GM10248 (cell line): ENCODE results near the gene ATG12.

Experiments used
- CTCF ChIA-PET: fragments of 300-600 bp; sonication (Branson Sonifier 250); formaldehyde crosslinking; extraction: SDS; loops from one replicate; lab custom pipeline; 2021; ENCODE audit warnings: antibody characterized with exemption; lab: Yijun Ruan, JAX
- POLR2A ChIA-PET: fragments of 350-650 bp; sonication (Branson Sonifier 250); formaldehyde crosslinking; extraction: SDS; loops from one replicate; lab custom pipeline; 2020; ENCODE audit warnings: antibody characterized with exemption; lab: Yijun Ruan, JAX
- DNase-seq: peaks from one replicate; pipeline ENCODE4 v3.0.0; 2012; ENCODE audit errors: extremely low spot score
- TF ChIP-seq, protein P1 (sequence below): IDR thresholded peaks from 2 replicates; pipeline ENCODE4 v1.5.1; 2012; ENCODE audit warnings: mild to moderate bottlenecking, low read depth; ENCODE audit errors: extremely low read depth, missing control alignments, control extremely low read depth

The ATG12 gene

DNA sequence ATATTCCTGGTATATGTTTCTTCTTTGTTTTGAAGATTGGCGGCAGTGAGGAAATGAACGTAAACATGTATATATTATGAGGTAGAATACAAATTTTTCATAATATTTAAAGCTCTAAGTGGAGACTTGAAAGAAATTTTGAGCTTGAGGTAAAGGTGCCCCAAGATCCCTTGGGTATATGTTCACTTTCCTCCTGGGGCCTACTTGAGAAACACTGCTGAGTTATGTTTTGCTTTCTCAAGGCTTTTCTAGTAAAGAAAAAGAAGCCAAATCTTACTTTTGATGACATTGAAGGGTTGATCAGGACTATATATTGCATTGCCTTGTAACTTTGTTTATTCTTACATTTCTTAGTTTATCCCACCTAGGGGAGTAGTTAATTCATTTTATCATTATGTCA lies 31.1 kb upstream of the ATG12 start:
- TF ChIP-seq, protein P1, sequence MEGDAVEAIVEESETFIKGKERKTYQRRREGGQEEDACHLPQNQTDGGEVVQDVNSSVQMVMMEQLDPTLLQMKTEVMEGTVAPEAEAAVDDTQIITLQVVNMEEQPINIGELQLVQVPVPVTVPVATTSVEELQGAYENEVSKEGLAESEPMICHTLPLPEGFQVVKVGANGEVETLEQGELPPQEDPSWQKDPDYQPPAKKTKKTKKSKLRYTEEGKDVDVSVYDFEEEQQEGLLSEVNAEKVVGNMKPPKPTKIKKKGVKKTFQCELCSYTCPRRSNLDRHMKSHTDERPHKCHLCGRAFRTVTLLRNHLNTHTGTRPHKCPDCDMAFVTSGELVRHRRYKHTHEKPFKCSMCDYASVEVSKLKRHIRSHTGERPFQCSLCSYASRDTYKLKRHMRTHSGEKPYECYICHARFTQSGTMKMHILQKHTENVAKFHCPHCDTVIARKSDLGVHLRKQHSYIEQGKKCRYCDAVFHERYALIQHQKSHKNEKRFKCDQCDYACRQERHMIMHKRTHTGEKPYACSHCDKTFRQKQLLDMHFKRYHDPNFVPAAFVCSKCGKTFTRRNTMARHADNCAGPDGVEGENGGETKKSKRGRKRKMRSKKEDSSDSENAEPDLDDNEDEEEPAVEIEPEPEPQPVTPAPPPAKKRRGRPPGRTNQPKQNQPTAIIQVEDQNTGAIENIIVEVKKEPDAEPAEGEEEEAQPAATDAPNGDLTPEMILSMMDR = no peak
- POLR2A ChIA-PET = no interaction called here
- CTCF ChIA-PET = interaction anchor here (1.0 kb wide), 1 partner anchor 14 kb away, joined by 3 read pairs; no protein-coding TSS in a partner anchor
- DNase-seq = no peak

DNA sequence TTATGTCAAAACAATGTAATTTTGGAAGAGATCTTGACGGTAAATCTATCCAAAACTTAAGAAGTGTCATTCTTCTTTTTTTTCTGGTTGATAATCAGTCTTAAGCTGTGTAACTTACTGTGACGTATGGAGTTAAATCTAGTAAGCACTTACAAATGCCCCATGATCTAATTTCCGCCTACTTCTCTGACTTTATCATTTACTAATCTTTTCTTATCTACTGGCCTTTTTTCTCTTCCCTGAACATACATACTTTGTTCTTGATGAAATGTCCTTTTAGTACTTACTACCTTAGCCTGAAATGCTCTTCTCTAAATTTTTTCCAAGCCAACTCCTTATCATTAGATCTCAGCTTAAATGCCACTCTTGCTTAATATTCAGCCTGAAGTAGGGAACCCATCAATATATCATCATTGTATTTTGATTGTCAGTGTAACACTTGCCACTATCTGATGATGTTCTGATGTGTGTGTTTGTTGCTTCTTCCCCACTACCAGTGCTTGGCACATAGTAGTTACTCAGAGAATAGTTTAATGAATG lies 28.0 kb upstream of the ATG12 start:
- CTCF ChIA-PET = no interaction called here
- TF ChIP-seq, protein P1 = no peak
- POLR2A ChIA-PET = no interaction called here
- DNase-seq = no peak

DNA sequence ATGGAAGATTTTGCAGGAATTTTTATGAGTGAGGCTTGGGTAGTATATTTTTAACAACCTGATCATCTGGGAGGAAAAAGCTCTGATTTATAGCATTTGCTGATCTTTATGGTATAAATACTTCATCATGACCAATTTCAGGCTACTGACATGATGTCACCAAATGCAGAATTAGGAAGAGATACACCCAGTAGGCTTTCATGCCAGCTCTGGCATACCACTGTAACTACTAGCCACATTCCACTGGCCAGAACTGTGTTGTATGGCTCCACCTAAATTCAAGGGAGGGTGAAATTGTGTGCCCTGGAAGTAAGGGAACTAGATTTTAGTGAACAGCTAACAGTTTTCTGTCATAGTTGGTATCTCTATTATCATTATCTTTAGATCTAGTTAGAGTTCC lies 18.0 kb upstream of the ATG12 start:
- DNase-seq = no peak
- POLR2A ChIA-PET = no interaction called here
- CTCF ChIA-PET = interaction anchor here (1.1 to 2.9 kb wide), 3 partner anchors 11 to 16 kb away, joined by 3 to 8 read pairs (median 4); no protein-coding TSS in a partner anchor
- TF ChIP-seq, protein P1 = no peak

DNA sequence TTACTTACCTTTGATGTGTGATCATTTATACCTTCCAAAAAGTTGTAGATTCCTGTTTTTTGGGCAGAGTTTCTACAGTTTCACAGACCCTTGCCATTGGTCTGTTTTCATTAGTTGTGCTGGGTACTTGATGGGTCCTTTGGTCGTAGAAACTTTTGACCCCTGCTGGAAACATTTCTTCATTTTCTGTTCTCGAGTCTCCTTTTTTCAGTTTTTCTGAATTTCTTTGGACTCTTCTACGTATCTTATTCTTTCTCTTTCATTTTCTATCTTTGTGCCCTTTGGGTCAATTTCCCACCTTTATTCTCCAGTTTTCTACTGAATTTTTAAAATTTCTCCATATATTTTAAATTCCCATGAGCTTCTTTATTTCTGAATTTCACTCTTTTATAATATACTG lies 17.0 kb upstream of the ATG12 start:
- DNase-seq = no peak
- TF ChIP-seq, protein P1 = no peak
- ChIA-PET POLR2A (no interaction called here), CTCF (interaction anchor here (1.0 to 2.9 kb wide), 4 partner anchors 12 to 15 kb away, joined by 3 to 8 read pairs (median 4); no protein-coding TSS in a partner anchor)

DNA sequence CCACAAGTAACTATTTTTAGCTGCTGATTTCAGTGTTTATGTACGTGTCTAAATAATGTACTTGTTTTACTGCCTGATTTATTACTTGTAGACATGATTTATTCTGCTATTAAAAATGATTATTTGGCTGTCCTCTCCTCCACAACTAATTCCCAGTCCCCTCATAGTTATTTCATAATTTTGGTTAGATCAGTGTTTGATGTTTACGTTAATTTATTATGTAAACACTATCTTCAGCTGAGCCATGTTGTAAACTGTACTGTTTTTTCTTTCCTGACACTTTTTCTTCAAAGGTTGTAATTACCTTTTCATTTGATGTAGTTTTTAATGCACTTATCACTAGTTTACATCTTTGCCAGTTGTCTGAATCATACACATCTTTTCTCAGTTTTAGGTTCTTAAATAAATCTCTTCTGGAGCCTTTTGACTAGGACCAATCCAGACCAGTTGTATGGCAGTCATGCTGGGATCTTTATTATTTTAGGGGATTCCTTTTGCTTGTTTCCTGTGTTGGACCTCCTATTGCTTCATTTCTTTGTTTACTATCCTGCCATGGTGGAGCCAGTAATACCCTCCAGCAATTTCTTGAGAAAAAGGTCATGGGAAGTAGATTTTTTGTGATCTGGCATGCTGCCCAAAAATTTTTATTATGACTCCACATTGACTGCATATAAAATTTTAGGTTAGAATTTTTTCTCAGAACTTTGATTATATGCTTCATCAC lies 16.4 kb upstream of the ATG12 start:
- no peak for DNase-seq
- ChIA-PET POLR2A (no interaction called here), CTCF (interaction anchor here (1.0 kb wide), 1 partner anchor 14 kb away, joined by 3 read pairs; no protein-coding TSS in a partner anchor)
- TF ChIP-seq, protein P1 = no peak

DNA sequence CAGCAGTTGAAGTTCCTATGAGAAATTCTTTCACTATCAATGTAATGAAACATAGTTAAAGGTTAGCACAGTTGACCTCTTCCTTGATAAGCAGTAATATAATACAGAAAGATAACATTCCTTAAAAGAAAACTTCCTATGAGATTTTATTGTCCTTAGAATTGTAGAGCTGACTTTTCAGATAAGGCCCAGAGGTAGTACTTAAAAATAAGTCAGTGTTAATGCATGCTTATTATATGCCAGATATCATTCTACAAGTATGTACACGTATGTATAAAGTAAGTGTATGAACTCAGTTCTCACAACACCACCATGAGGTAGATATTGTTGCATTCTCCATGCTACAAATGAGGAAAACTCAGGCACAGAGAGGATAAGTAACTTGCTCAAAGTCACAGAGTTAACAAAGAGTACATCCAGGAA lies 15.7 kb upstream of the ATG12 start:
- ChIA-PET POLR2A (no interaction called here), CTCF (no interaction called here)
- no peak for DNase-seq
- TF ChIP-seq, protein P1 = no peak
